SK-N-MC (cell line): ENCODE data around the gene C1QTNF4.

Source experiments
- DNase-seq: peaks from one replicate; pipeline ENCODE4 v3.0.0-alpha.2; 2011; ENCODE audit warnings: low read depth, low spot score
- H3K27ac ChIP-seq: fragments of 200-600 bp; sonication (generic); 2 replicates; pipeline ENCODE4 v1.5.1; 2016; ENCODE audit warnings: mixed run types
- H3K36me3 ChIP-seq: fragments of 200-600 bp; sonication (generic); 2 replicates; pipeline ENCODE4 v1.6.1; 2017; ENCODE audit warnings: antibody characterized with exemption, low read length, mixed read lengths; ENCODE audit not compliant: insufficient read depth
- H3K4me3 ChIP-seq: fragments of 200-600 bp; sonication (generic); 2 replicates; pipeline ENCODE4 v1.5.1; 2016
- H3K9ac ChIP-seq: fragments of 200-600 bp; sonication (generic); 2 replicates; pipeline ENCODE4 v1.8.0; 2017; ENCODE audit warnings: mixed run types, mixed read lengths; ENCODE audit not compliant: insufficient read length
- H3K9me3 ChIP-seq: fragments of 200-600 bp; sonication (generic); 2 replicates; pipeline ENCODE4 v1.6.1; 2017; ENCODE audit warnings: low read depth, mild to moderate bottlenecking, antibody characterized with exemption, low read length, moderate library complexity, mixed read lengths
- EZH2 ChIP-seq: fragments of 200-600 bp; sonication (generic); IDR thresholded peaks from one replicate; pipeline ENCODE4 v1.6.1; 2017; ENCODE audit warnings: antibody characterized with exemption
- FOXP2 ChIP-seq: optimal IDR thresholded peaks from 2 replicates; pipeline ENCODE3; 2011; ENCODE audit warnings: mild to moderate bottlenecking, moderate library complexity; ENCODE audit not compliant: insufficient read depth; ENCODE audit errors: extremely low read length, control extremely low read depth
- POLR2AphosphoS5 ChIP-seq: IDR thresholded peaks from 2 replicates; pipeline ENCODE4 v1.6.1; 2012; ENCODE audit warnings: mild to moderate bottlenecking, low read depth, low read length, borderline replicate concordance

C1QTNF4 gene

GRCh38 chr11:47603295-47603694 lies 9.1 kb upstream of the C1QTNF4 start:
- TF ChIP-seq FOXP2 (no peak), EZH2 (no peak), POLR2AphosphoS5 (no peak)
- Histone ChIP-seq H3K9me3 (no peaks in the 10 kb centered on the region), H3K27ac (no peak overlapping the region), H3K4me3 (no peak overlapping the region), H3K9ac (no peak overlapping the region), H3K36me3 (no peaks in the 10 kb centered on the region)
- no peak for DNase-seq

GRCh38 chr11:47599902-47600301 lies 5.7 kb upstream of the C1QTNF4 start:
- H3K27ac ChIP-seq = no peak overlapping the region
- no peaks in the 10 kb centered on the region for H3K36me3 ChIP-seq
- no peak overlapping the region for H3K9ac ChIP-seq
- no peak for DNase-seq
- H3K4me3 ChIP-seq = no peak overlapping the region
- no peaks in the 10 kb centered on the region for H3K9me3 ChIP-seq
- TF ChIP-seq EZH2 (no peak), POLR2AphosphoS5 (no peak), FOXP2 (no peak)

GRCh38 chr11:47595967-47596366 lies 1.8 kb upstream of the C1QTNF4 start:
- TF ChIP-seq FOXP2 (no peak), POLR2AphosphoS5 (no peak)
- no peak overlapping the region for H3K9ac ChIP-seq
- no peak overlapping the region for H3K27ac ChIP-seq
- no peak for DNase-seq
- H3K36me3 ChIP-seq = no peaks in the 10 kb centered on the region
- H3K9me3 ChIP-seq = no peaks in the 10 kb centered on the region
- H3K4me3 ChIP-seq = no peak overlapping the region

- no peak for DNase-seq
- Histone ChIP-seq H3K4me3 (no peak overlapping the region), H3K9me3 (no peaks in the 10 kb centered on the region), H3K27ac (no peak overlapping the region), H3K9ac (no peak overlapping the region), H3K36me3 (no peaks in the 10 kb centered on the region)
- TF ChIP-seq POLR2AphosphoS5 (no peak), FOXP2 (no peak), EZH2 (no peak)
Observed at GRCh38 chr11:47595029-47595428, 818 bp upstream of the C1QTNF4 start.

GRCh38 chr11:47593492-47593933 lies 698 bp downstream of the C1QTNF4 start:
- DNase-seq = no peak
- Histone ChIP-seq H3K9me3 (no peaks in the 10 kb centered on the region), H3K36me3 (no peaks in the 10 kb centered on the region), H3K9ac (no peak overlapping the region), H3K27ac (no peak overlapping the region), H3K4me3 (peak overlapping the region; percentile 64; the same call in 1 of the 2 replicates)
- no peak for TF ChIP-seq FOXP2
- no peak for TF ChIP-seq POLR2AphosphoS5
- no peak for TF ChIP-seq EZH2

- H3K36me3 ChIP-seq = no peaks in the 10 kb centered on the region
- H3K9me3 ChIP-seq = no peaks in the 10 kb centered on the region
- no peak for DNase-seq
- no peak overlapping the region for H3K9ac ChIP-seq
- H3K4me3 ChIP-seq = no peak overlapping the region
- no peak overlapping the region for H3K27ac ChIP-seq
- TF ChIP-seq FOXP2 (no peak), POLR2AphosphoS5 (no peak), EZH2 (no peak)
Observed at GRCh38 chr11:47592970-47593369, 1.2 kb downstream of the C1QTNF4 start.

- Histone ChIP-seq H3K4me3 (no peak overlapping the region), H3K9ac (no peak overlapping the region), H3K9me3 (no peaks in the 10 kb centered on the region), H3K36me3 (no peaks in the 10 kb centered on the region), H3K27ac (no peak overlapping the region)
- TF ChIP-seq EZH2 = no peak
- no peak for TF ChIP-seq FOXP2
- no peak for TF ChIP-seq POLR2AphosphoS5
- DNase-seq = no peak
Observed at GRCh38 chr11:47592251-47592650, 2.0 kb downstream of the C1QTNF4 start.

- no peak for TF ChIP-seq FOXP2
- Histone ChIP-seq H3K9ac (no peak overlapping the region), H3K36me3 (no peaks in the 10 kb centered on the region)
Observed at GRCh38 chr11:47591764-47592163, 2.4 kb downstream of the C1QTNF4 start.

More at GRCh38 chr11:47591764-47592163, 2.4 kb downstream of the C1QTNF4 start:
- Histone ChIP-seq H3K4me3 (no peak overlapping the region), H3K27ac (no peak overlapping the region), H3K9me3 (no peaks in the 10 kb centered on the region)
- DNase-seq = no peak
